ENCODE data around the gene ATG13.
"Not testable (repeated sequence)": the region's sequence is repeated elsewhere in the genome, so short reads cannot be mapped to it uniquely, and the experiment has no call there.

Gene ATG13

GRCh38 chr11:46666516-46666915, 49.2 kb downstream of the ATG13 start:
- no peaks in the 10 kb centered on the region for H3K27me3 ChIP-seq (ENCODE audit: low read depth, low read length)
- H4K20me1 ChIP-seq (ENCODE audit: insufficient read depth, low read length): no peaks in the 10 kb centered on the region
- H3K4me3 ChIP-seq (ENCODE audit: low read length): no peak overlapping the region
- TF ChIP-seq CTCF (IDR thresholded peaks at IDR 0.05; ENCODE audit: low read depth, low read length) (no peak), EZH2phosphoT487 (IDR thresholded peaks at IDR 0.05; ENCODE audit: low read depth) (no peak)
- no peak overlapping the region for H3K4me2 ChIP-seq (ENCODE audit: low read length)
- H3K79me2 ChIP-seq (ENCODE audit: low read length): no peaks in the 10 kb centered on the region
- H3K4me1 ChIP-seq (ENCODE audit: low read length): no peaks in the 10 kb centered on the region
- no peak overlapping the region for H3K27ac ChIP-seq (ENCODE audit: low read length)
- H3K9ac ChIP-seq (ENCODE audit: low read length): no peak overlapping the region
- no peaks in the 10 kb centered on the region for H3K9me3 ChIP-seq (ENCODE audit: insufficient read depth, low read length)
- no peak overlapping the region for H2AFZ ChIP-seq (ENCODE audit: low read depth, low read length)
- H3K36me3 ChIP-seq (replicated peaks; ENCODE audit: low read depth, low read length): peaks cover 10% of the 10 kb centered on the region

- H4K20me1 ChIP-seq (ENCODE audit: insufficient read depth, low read length): no peaks in the 10 kb centered on the region
- H3K4me3 ChIP-seq (ENCODE audit: low read length): no peak overlapping the region
- no peak overlapping the region for H3K4me2 ChIP-seq (ENCODE audit: low read length)
- H3K36me3 ChIP-seq (replicated peaks; ENCODE audit: low read depth, low read length): peaks cover 10% of the 10 kb centered on the region
- no peak overlapping the region for H3K27ac ChIP-seq (ENCODE audit: low read length)
- H3K4me1 ChIP-seq (ENCODE audit: low read length): no peaks in the 10 kb centered on the region
- TF ChIP-seq CTCF (IDR thresholded peaks at IDR 0.05; ENCODE audit: low read depth, low read length): no peak
- TF ChIP-seq EZH2phosphoT487 (IDR thresholded peaks at IDR 0.05; ENCODE audit: low read depth): no peak
- no peaks in the 10 kb centered on the region for H3K79me2 ChIP-seq (ENCODE audit: low read length)
- no peaks in the 10 kb centered on the region for H3K27me3 ChIP-seq (ENCODE audit: low read depth, low read length)
- no peaks in the 10 kb centered on the region for H3K9me3 ChIP-seq (ENCODE audit: insufficient read depth, low read length)
- no peak overlapping the region for H2AFZ ChIP-seq (ENCODE audit: low read depth, low read length)
- H3K9ac ChIP-seq (ENCODE audit: low read length): no peak overlapping the region
Observed at GRCh38 chr11:46667043-46667481, 49.7 kb downstream of the ATG13 start.

GRCh38 chr11:46668480-46669085, 51.2 kb downstream of the ATG13 start:
- H2AFZ ChIP-seq (ENCODE audit: low read depth, low read length): no peak overlapping the region
- H3K4me3 ChIP-seq (ENCODE audit: low read length): no peak overlapping the region
- H3K4me1 ChIP-seq (ENCODE audit: low read length): no peaks in the 10 kb centered on the region
- H4K20me1 ChIP-seq (ENCODE audit: insufficient read depth, low read length): no peaks in the 10 kb centered on the region
- H3K9ac ChIP-seq (ENCODE audit: low read length): no peak overlapping the region
- no peak overlapping the region for H3K27ac ChIP-seq (ENCODE audit: low read length)
- TF ChIP-seq CTCF (IDR thresholded peaks at IDR 0.05; ENCODE audit: low read depth, low read length): no peak
- no peak for TF ChIP-seq EZH2phosphoT487 (IDR thresholded peaks at IDR 0.05; ENCODE audit: low read depth)
- H3K27me3 ChIP-seq (ENCODE audit: low read depth, low read length): no peaks in the 10 kb centered on the region
- H3K4me2 ChIP-seq (ENCODE audit: low read length): no peak overlapping the region
- no peaks in the 10 kb centered on the region for H3K79me2 ChIP-seq (ENCODE audit: low read length)
- H3K9me3 ChIP-seq (ENCODE audit: insufficient read depth, low read length): no peaks in the 10 kb centered on the region
- peaks cover 4% of the 10 kb centered on the region for H3K36me3 ChIP-seq (replicated peaks; ENCODE audit: low read depth, low read length)

GRCh38 chr11:46669711-46670139, 52.4 kb downstream of the ATG13 start:
- Histone ChIP-seq H3K79me2 (ENCODE audit: low read length) (no peaks in the 10 kb centered on the region), H3K27me3 (ENCODE audit: low read depth, low read length) (no peaks in the 10 kb centered on the region), H3K9ac (ENCODE audit: low read length) (no peak overlapping the region), H3K4me1 (ENCODE audit: low read length) (no peaks in the 10 kb centered on the region), H3K9me3 (ENCODE audit: insufficient read depth, low read length) (no peaks in the 10 kb centered on the region), H3K4me3 (ENCODE audit: low read length) (no peak overlapping the region), H2AFZ (ENCODE audit: low read depth, low read length) (no peak overlapping the region), H4K20me1 (ENCODE audit: insufficient read depth, low read length) (no peaks in the 10 kb centered on the region), H3K36me3 (replicated peaks; ENCODE audit: low read depth, low read length) (peaks cover 4% of the 10 kb centered on the region), H3K27ac (ENCODE audit: low read length) (no peak overlapping the region), H3K4me2 (ENCODE audit: low read length) (no peak overlapping the region)
- TF ChIP-seq CTCF (IDR thresholded peaks at IDR 0.05; ENCODE audit: low read depth, low read length): peak; percentile 41
- TF ChIP-seq EZH2phosphoT487 (IDR thresholded peaks at IDR 0.05; ENCODE audit: low read depth): no peak

GRCh38 chr11:46670521-46670920, 53.2 kb downstream of the ATG13 start:
- not testable (repeated sequence) for H3K79me2 ChIP-seq (ENCODE audit: low read length); H3K27ac ChIP-seq (ENCODE audit: low read length); H3K27me3 ChIP-seq (ENCODE audit: low read depth, low read length); H3K9ac ChIP-seq (ENCODE audit: low read length); H4K20me1 ChIP-seq (ENCODE audit: insufficient read depth, low read length); H3K4me1 ChIP-seq (ENCODE audit: low read length); H2AFZ ChIP-seq (ENCODE audit: low read depth, low read length); H3K9me3 ChIP-seq (ENCODE audit: insufficient read depth, low read length); H3K36me3 ChIP-seq (replicated peaks; ENCODE audit: low read depth, low read length); H3K4me2 ChIP-seq (ENCODE audit: low read length); H3K4me3 ChIP-seq (ENCODE audit: low read length)

Data from OCI-LY3 (cell line).